Fibroblast of mammary gland (primary cell): ENCODE measurements around the gene C2orf42.
A peak's percentile ranks its signal among the peaks of the same experiment; 100 is the strongest.
"Not testable (repeated sequence)": the region's sequence is repeated elsewhere in the genome, so short reads cannot be mapped to it uniquely, and the experiment has no call there.

Source experiments
- DNase-seq: peaks from one replicate; pipeline ENCODE4 v3.0.0-alpha.2; 2010; ENCODE audit warnings: low read depth
- H3K4me3 ChIP-seq: 2 replicates; pipeline ENCODE4 v1.5.1; 2011; ENCODE audit warnings: low read depth, mild to moderate bottlenecking, low read length, moderate library complexity; ENCODE audit not compliant: control insufficient read depth
- CTCF ChIP-seq: conservative IDR thresholded peaks from 2 replicates; pipeline ENCODE4 v1.5.1; 2011; ENCODE audit warnings: low read depth, low read length, inconsistent platforms; ENCODE audit not compliant: control insufficient read depth, insufficient read depth

The C2orf42 gene

GRCh38 chr2:70173520-70173919 lies 17.3 kb downstream of the C2orf42 start:
- DNase-seq: peak; percentile 54
- no peak for TF ChIP-seq CTCF
- H3K4me3 ChIP-seq: no peak overlapping the region

- H3K4me3 ChIP-seq, DNase-seq: not testable (repeated sequence)
Measured at GRCh38 chr2:70169654-70170245, 21.1 kb downstream of the C2orf42 start.

- DNase-seq: no peak
- H3K4me3 ChIP-seq: no peak overlapping the region
- no peak for TF ChIP-seq CTCF
Measured at GRCh38 chr2:70161069-70161534, 29.7 kb downstream of the C2orf42 start.

- no peak for DNase-seq
- no peak for TF ChIP-seq CTCF
- H3K4me3 ChIP-seq: no peak overlapping the region
Measured at GRCh38 chr2:70160545-70160944, 30.3 kb downstream of the C2orf42 start.

GRCh38 chr2:70149130-70149686 lies 41.6 kb downstream of the C2orf42 start:
- DNase-seq, H3K4me3 ChIP-seq: not testable (repeated sequence)

GRCh38 chr2:70148211-70148760 lies 42.5 kb downstream of the C2orf42 start:
- not testable (repeated sequence) for H3K4me3 ChIP-seq, DNase-seq

- no peak for DNase-seq
- TF ChIP-seq CTCF: no peak
- no peak overlapping the region for H3K4me3 ChIP-seq
Measured at GRCh38 chr2:70145851-70146739, 44.7 kb downstream of the C2orf42 start.

GRCh38 chr2:70145144-70145490 lies 45.7 kb downstream of the C2orf42 start:
- TF ChIP-seq CTCF: no peak
- no peak overlapping the region for H3K4me3 ChIP-seq
- DNase-seq: no peak
